GM18505 (cell line): ENCODE data around the gene KHNYN.
"Not testable (repeated sequence)": the region's sequence is repeated elsewhere in the genome, so short reads cannot be mapped to it uniquely, and the experiment has no call there.

Experiments
- ATAC-seq: cut with Tn5 transposase; IDR thresholded peaks from one replicate; pipeline ENCODE4 v1.9.1; 2021; ENCODE audit not compliant: unreplicated experiment
- POLR2A ChIP-seq: IDR thresholded peaks from 4 replicates; pipeline ENCODE4 v1.6.1; 2011; ENCODE audit warnings: borderline replicate concordance; ENCODE audit not compliant: insufficient read depth, insufficient read length; ENCODE audit errors: extremely low read depth

Gene KHNYN

GRCh38 chr14:24481622-24482324 lies 52.0 kb downstream of the KHNYN start:
- TF ChIP-seq POLR2A, result no peak
- peak; percentile 79 for ATAC-seq

- not testable (repeated sequence) for ATAC-seq
Observed at GRCh38 chr14:24482699-24483303, 53.0 kb downstream of the KHNYN start.

- no peak for ATAC-seq
- TF ChIP-seq POLR2A, result no peak
Observed at GRCh38 chr14:24483604-24484252, 54.0 kb downstream of the KHNYN start.
